ENCODE data around the gene GNAQ.

The GNAQ gene

GRCh38 chr9:77833561-77834429 lies 197.8 kb downstream of the GNAQ start:
- no peak for DNase-seq

DNA sequence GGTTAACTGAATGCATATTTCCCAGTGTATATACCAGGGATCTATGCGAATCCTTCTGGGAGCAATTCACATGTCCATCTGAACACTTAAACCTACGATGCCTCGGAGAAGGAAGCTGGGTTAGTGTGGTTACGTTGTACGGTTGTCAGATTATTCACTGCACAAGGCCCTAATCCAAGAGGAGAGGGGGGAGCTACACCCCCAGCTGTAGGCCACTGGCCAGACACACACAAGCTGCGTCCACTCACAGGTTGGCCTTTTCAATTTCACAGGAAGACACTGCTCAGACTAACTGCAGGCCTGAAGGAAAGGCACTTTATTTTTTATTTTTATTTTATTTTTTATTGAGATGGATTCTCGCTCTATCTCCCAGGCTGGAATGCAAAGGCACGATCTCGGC lies 199.0 kb downstream of the GNAQ start:
- DNase-seq, result no peak

- no peak for DNase-seq
These were observed 199.8 kb downstream of the GNAQ start for GRCh38 chr9:77831781-77832180.

DNA sequence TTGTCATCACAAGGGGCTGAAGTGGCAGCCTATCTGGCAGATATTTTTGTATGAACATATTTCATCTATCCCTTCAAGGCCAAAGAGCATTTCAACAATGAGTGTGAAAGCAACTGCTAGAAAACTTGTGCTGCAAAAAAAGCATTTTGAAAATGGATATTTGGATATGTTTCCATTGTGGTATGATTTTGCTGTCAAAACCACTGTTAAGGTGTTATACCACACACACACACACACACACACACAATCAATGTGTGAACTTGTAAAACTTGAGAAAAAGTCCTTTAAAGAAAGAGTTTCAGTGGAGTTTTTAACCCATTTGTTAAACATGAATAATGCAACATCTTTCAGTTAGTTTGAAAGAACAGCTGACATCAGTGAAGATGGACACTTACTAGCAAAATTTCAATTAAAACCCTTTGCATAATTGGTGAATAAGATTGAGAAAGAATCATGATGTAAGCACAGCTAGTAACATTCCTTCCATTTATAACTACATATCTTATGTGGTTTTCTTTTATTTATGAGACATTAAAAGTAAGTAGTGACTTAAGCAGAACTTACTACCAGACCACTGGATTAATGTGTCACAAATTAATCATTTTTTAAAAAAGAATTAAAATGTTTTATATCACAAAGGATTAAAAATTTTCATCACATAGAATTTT lies 200.9 kb downstream of the GNAQ start:
- DNase-seq, result no peak

GRCh38 chr9:77829420-77829819 lies 202.2 kb downstream of the GNAQ start:
- no peak for DNase-seq

GRCh38 chr9:77827104-77827784 lies 204.4 kb downstream of the GNAQ start:
- DNase-seq, result no peak

DNA sequence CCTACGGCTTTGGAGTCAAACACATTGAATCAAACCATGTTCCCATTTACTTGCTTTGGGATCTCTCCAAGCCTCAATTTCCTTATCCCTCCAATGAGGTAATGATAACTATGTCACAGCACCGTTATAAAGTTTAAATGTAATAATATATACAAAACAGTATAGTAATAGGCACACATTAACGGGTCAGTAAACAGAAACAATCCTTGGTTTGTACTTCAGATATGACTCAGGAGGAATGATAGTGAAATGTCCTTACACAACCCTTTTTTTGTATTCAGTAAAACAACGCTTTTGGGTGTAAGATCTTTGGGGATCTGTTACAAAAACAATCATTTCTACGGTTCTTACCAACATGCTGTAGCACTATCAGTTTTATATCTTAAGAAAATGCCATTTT lies 205.0 kb downstream of the GNAQ start:
- no peak for DNase-seq

GRCh38 chr9:77826116-77826515 lies 205.5 kb downstream of the GNAQ start:
- DNase-seq, result no peak

GRCh38 chr9:77825361-77825760 lies 206.2 kb downstream of the GNAQ start:
- DNase-seq, result no peak

DNA sequence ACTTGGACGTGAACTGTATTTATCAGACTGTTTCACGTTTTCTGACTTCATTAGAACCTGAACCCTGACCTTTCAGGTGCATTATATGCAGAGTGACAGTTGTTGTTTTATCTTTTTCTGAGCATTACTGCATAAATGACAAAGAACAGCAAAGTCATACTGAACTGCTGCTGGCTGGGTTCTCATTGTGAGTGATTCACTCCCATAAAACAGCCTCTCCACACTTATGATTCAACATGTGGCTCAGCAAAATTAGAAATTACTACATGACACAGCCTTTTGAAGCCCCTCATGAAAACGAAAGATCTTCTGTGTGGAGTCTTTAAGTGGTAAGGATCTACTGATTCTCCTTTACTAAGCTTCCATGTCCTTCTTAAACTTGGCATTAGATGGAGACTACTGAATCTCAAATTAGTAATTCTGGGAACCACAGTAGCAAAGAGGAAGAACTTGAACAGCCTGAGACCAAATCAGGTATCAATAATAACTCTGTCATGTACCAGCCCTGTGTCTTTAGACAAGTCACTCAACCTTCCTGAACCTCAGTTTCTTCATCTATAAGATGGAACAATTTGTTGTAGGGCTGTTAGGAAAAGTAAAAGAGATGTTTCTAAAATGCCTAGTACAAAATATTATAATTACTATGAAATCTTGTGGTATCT lies 211.2 kb downstream of the GNAQ start:
- no peak for DNase-seq

GRCh38 chr9:77819657-77820056 lies 212.0 kb downstream of the GNAQ start:
- DNase-seq, result no peak

GRCh38 chr9:77817590-77818311 lies 213.9 kb downstream of the GNAQ start:
- no peak for DNase-seq

DNA sequence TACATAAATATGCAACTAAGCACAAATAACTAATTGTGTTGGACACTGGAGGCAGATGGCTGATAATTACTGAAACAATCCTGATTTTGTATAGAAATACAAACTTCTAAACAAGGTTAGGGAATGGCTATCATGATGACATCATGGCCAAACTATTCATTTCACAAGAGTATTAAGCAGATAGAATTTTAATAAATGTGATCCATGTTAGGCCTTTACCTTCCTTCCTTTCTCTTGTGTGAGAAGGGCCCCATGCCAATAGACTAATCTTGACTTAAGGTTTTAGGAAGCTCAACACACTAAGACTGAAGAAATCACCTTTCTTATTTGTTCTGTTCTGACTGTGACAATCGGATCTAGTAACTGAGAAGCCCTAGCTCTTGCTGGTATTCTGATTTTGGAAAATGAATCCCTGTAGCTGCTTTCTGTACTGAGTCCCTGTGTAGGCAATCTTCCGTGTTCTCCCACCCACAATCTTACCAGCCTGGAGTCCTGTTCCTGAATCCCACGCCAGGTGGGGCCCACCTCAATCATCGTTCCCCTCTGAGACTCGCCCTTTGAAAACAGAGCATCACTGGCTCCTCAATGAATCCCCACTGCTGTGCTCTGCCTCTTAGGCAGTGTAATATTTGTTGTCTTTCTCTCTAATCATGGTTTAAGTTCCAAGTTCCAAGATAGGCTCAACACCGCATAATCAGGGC lies 214.8 kb downstream of the GNAQ start:
- no peak for DNase-seq

GRCh38 chr9:77815260-77815659 lies 216.4 kb downstream of the GNAQ start:
- DNase-seq, result no peak

DNA sequence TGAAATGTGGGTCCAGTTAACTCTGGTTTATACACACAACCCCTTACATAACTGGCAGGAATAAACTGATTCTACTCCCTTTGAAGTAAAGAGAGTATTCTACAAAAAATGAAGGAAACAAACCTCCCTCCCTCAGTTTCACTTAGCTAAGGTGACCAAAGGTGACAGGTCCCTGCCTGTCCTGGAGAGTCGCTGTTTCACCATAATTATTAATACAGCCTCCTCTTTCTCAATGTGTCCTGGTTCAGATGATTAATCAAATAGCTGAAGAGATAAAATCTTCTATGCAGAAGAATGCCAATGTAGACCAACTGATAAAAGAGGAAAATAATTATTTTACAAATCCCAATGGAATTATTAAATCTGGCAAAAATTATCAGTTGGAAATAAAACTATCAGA lies 219.8 kb downstream of the GNAQ start:
- DNase-seq, result no peak

GRCh38 chr9:77810637-77811119 lies 220.9 kb downstream of the GNAQ start:
- no peak for DNase-seq

GRCh38 chr9:77810047-77810446 lies 221.6 kb downstream of the GNAQ start:
- DNase-seq, result no peak

DNA sequence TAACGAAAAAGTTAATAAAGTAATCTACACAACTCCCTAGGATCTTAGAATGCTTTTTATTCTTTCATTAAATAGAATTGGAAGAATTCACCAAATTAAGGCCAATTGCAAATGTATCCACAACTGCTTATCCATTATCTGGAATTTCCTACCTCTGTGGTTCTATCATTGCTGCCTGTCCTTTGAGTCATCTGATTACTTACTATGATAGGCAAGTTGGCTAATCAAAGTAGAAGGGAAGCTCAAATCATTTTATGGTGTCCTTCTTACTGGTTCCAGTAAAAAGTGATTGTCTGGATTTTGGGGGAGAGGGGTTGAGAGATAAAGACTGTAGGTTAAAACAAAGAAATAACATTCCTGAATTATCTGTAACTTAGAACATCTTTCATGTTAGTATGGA lies 222.1 kb downstream of the GNAQ start:
- DNase-seq, result no peak

- no peak for DNase-seq
These were observed 222.9 kb downstream of the GNAQ start for GRCh38 chr9:77808751-77809081.

GRCh38 chr9:77807846-77808750 lies 223.5 kb downstream of the GNAQ start:
- DNase-seq, result no peak

GRCh38 chr9:77807281-77807683 lies 224.3 kb downstream of the GNAQ start:
- DNase-seq, result no peak

Data from activated T-cell treated with anti-CD3 and anti-CD28 coated beads, Interleukin-2, amount 50 U/mL, for 48 hours (primary cell).